Stimulated activated CD4-positive, alpha-beta T cell treated with anti-CD3 and anti-CD28 coated beads, TNF-alpha, amount 100 ng/mL, for 24 hours (primary cell): ENCODE data around the gene TAMM41.
"Not testable (repeated sequence)": the region's sequence is repeated elsewhere in the genome, so short reads cannot be mapped to it uniquely, and the experiment has no call there.

Experiments
- DNase-seq, 3 experiments: peaks; one replicate each; pipeline ENCODE4 v3.0.0-alpha.2; 2020; ENCODE audit warnings: low read depth in 3 of 3

The TAMM41 gene

GRCh38 chr3:11846281-11847266, at the start of gene TAMM41:
TSS of gene TAMM41 (minus strand) at chr3:11846885. CDS start at chr3:11846636, 249 bp downstream.
- DNase-seq = peak; percentile 83 to 92 (median 89)

- no peak for DNase-seq
Observed at GRCh38 chr3:11878837-11879236, 32.2 kb upstream of the TAMM41 start.

GRCh38 chr3:11874707-11875106, 28.0 kb upstream of the TAMM41 start:
- DNase-seq = not testable (repeated sequence)

DNA sequence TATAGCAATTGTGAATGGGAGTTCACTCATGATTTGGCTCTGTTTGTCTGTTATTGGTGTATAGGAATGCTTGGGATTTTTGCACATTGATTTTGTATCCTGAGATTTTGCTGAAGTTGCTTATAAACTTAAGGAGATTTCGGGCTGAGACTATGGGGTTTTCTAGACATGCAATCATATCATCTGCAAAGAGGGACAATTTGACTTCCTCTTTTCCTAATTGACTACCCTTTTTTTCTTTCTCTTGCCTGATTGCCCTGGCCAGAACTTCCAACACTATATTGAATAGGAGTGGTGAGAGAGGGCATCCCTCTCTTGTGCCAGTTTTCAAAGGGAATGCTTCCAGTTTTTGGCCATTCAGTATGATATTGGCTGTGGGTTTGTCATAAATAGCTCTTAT, 17.1 kb upstream of the TAMM41 start:
- not testable (repeated sequence) for DNase-seq

- not testable (repeated sequence) for DNase-seq
Observed at GRCh38 chr3:11862584-11862983, 15.9 kb upstream of the TAMM41 start.

DNA sequence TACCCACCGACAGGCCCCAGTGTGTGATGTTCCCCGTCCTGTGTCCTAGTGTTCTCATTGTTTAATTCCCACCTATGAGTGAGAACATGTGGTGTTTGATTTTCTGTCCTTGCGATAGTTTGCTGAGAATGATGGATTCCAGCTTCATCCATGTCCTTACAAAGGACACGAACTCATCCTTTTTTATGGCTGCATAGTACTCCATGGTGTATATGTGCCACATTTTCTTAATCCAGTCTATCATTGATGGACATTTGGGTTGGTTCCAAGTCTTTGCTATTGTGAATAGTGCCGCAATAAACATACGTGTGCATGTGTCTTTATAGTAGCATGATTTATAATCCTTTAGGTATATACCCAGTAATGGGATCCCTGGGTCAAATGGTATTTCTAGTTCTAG, 15.5 kb upstream of the TAMM41 start:
- DNase-seq = not testable (repeated sequence)

- not testable (repeated sequence) for DNase-seq
Observed at GRCh38 chr3:11860213-11860612, 13.5 kb upstream of the TAMM41 start.

DNA sequence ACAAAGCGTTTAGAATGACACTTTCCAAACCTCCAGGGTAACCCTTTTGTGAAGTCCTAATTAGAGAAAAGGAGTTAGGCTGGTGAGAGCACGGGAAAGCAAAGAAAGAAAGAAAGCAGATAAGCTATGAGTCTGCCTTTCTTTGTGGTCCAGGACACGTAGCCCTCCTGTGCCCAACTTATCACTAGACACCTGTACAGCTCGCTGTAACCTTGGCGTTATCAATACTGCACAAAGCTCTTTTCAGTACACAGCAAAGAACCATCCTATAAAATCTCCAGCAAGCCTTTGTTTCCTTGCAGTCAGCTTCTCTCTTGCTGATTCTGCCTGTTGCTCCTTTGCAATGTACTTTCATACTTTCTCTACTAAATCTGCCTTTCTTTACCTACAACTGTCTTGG, 6.8 kb upstream of the TAMM41 start:
- DNase-seq = no peak

DNA sequence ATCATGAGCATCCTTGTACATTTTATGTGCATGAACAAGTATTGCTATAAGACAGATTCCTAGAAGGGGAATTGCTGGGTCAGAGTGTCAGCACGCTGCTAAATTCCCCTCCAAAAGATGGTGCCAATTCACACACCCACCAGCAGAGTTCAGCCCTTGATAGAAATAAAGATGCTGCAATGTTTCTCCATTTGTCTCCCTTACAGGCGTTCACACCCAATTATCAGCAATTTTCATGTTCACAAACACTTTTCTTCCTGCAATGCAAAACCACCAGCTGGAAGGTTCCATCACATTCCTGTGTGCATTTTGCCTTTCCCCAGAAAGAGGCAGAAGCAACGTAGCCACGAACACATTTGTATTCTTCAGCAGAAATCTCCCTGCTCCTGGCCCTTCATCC, 3.3 kb upstream of the TAMM41 start:
- DNase-seq = no peak

- no peak for DNase-seq
Observed at GRCh38 chr3:11847607-11848006, 922 bp upstream of the TAMM41 start.

DNA sequence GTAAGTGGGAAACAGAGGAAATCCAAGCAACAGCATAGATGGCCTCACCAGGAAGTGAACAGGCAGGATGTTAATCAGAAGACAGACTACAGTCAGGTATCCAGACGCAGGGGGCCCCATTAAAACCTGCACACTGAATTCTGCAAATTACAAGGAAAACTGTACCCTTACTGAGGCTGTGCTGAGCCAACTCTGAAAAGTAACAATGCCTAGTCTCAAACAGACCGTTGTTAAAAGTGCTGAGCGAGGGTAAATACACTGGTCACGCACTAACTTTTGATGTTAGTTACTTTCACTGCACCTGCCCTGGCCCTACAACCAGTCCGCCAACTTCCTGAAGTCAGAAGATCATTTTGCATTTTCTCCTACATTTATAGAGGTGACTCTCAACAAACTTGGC, 1.0 kb downstream of the TAMM41 start:
- no peak for DNase-seq

DNA sequence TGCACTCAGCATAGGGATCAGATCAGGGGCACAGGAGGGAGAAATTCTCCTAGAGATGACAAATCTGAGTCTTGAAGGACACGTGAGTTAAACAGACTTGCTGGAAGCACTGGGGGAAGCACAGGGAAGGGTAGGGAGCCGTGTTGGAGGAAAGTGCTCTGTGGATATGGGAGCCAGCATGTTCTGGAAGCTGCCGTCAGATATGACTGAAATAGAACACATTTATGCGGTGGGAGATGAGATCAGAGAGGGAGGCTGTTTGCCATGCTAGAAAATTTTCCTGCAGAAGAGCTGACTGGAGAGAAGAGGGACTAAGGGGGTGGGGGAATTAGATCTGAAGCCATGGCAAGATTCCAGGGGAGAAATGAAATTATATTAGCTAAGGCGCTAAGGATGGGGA, 1.8 kb downstream of the TAMM41 start:
- no peak for DNase-seq

- no peak for DNase-seq
Observed at GRCh38 chr3:11835028-11835639, 11.6 kb downstream of the TAMM41 start.

DNA sequence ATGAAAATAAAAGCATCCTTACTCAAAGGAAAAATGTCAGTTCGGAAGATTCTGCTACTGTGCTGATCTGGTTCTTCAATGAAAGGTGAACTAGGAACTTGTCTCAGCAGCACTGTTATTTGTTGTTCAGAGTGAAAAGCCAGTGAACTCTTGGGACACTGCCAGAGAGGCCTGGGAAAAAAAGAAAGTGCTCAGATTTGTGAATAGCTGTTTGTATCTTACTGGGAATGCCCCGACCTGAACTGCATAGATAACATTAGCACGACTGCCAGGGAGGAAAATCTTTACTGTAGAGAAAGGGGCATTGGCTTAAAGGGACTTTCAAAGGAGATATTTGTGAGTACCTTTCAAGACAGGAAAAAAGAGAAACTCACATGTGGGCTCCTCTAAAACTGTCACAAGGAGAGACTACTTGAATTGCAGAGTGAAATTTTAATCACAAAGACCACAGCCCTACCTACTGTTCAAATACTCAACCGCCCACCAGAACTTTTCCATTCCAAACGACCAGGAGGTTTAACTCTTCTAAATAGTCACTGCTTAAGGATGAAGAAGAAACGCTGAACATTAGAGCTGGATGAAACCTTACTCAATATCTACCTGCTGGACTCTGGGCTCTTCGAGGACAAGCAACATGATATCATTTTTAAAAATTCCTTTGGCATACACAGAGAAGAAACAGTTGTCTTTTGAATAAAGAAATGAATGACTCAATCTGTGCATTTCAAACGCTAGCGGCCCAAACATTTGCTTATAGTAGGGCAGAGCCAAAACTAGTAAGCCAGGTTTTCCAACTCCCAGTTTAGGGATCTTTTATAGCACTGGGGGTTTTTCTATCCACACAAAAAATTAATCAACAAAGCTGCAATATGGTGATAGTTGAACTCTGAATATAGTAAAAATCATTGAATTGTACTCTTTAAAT, 13.4 kb downstream of the TAMM41 start:
- DNase-seq = no peak

DNA sequence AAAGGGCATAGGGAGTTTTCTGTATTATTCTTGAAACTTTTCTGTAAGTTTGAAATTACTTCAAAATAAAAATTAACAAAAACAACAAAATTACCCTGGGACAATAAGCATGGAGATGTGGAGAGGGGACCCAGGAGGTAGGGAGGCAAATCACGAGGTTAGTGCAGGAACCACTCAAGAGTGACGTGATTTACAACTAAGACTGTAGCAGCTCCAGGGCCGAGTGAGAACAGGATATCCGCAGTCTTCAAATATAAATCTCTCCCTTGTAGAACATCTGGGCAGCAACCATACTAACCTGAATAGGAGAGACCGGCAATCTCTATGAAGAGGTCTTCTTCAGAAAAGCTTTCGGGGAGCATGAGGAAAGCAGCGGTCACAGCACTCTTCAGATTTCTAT, 17.3 kb downstream of the TAMM41 start:
- no peak for DNase-seq

- DNase-seq = no peak
Observed at GRCh38 chr3:11826628-11827265, 19.9 kb downstream of the TAMM41 start.

GRCh38 chr3:11825301-11825700, 21.4 kb downstream of the TAMM41 start:
- no peak for DNase-seq

DNA sequence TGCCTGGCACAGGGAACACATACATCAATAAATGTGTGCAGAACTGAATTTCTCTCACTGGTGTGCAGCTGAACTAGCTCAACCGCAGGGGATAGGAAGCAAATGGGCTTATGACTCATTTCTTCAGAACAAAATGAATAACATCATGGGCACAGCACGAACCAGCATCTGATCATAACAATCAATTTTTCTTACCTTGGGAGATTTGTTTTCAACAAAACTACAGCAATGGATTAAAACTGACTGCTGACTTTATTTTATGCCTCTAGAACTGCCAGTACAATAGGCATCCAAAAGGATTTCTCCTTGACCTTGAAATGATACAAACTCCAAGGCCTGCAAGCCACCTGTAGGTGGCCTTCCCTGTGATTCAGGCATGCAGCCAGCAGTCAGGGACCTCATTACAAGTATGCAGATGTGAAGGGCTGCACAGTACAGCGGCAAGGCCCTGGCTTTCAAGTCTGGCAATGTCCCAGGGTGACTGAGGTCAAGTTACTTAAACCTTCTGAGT, 26.1 kb downstream of the TAMM41 start:
- peak in 1 of 3 experiments; percentile 19 for DNase-seq

GRCh38 chr3:11819146-11819689, 27.5 kb downstream of the TAMM41 start:
- no peak for DNase-seq

- no peak for DNase-seq
Observed at GRCh38 chr3:11818033-11818432, 28.7 kb downstream of the TAMM41 start.

DNA sequence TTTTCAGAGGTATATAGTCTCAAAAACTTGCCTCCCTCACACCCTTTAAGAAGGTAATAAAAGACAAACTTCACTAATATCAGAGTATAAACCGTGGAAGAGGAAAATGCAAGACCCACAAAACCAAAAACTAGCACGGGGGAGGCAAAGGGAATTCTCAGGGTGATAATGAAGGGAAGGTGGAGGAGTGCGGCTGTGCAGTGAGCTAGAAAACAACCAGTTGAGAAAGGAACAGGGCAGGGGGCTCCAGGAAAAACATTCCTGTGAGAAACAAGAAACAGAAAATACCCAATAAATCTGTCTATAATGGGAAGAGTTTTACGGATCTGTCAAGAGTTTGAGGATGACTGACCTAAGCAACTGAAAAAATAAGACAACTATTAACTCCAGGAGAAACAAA, 31.6 kb downstream of the TAMM41 start:
- no peak for DNase-seq
